ENCODE results near the gene PCARE. TPM values are rescaled to one million over a fixed set of nuclear protein-coding genes. Genes with fewer than 3 reads are reported as not detected.

Gene PCARE
- total RNA-seq, 2 donors from 2014 or later: 0.09 TPM; not detected in 1

DNA sequence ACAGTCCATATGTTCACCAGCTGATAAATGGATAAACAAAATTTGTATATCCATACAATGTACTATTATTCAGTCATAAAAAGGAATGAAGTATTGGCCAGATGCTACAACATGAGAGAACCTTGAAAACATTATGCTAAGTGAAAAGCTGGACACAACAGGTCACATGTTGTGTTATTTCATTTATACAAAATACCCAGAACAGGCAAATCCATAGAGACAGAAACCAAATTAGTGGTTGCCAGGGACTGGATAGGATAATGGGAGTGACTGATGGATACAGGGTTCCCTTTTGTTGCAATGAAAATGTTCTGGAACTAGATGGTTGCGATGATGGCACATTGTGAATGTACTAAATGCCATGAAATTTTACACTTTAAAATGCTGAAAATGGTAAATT lies 10.2 kb upstream of the PCARE start:
- Mint-ChIP-seq H3K4me3 (no peak overlapping the region), H3K4me1 (no peaks in the 10 kb centered on the region), H3K27ac (no peak overlapping the region), H3K27me3 (ENCODE audit: insufficient read depth) (peaks cover 8% of the 10 kb centered on the region), H3K9me3 (peaks cover 18% of the 10 kb centered on the region), H3K36me3 (ENCODE audit: low read depth) (peaks cover 2% of the 10 kb centered on the region)
- H3K9ac ChIP-seq (ENCODE audit: extremely low read depth, low read length, poor library complexity, severe bottlenecking): no peak overlapping the region
- H3K4me1 ChIP-seq (ENCODE audit: control insufficient read depth, insufficient read depth, low read length): no peaks in the 10 kb centered on the region
- no peaks in the 10 kb centered on the region for H3K27me3 ChIP-seq (ENCODE audit: control insufficient read depth, insufficient read depth, low read length, poor library complexity, severe bottlenecking)
- no peaks in the 10 kb centered on the region for H3K36me3 ChIP-seq (ENCODE audit: control insufficient read depth, insufficient read depth, low read length)
- H3K9me3 ChIP-seq (ENCODE audit: control insufficient read depth, low read length): peaks cover 18% of the 10 kb centered on the region
- 100% methylated on average over 1 of the region's 1 CpG; no CpG with 5 or more reads in 1 of the 2 experiments for WGBS, 2 experiments (ENCODE audit: insufficient coverage in 1 of 2, insufficient read length in 1 of 2)
- TF ChIP-seq, protein P1, sequence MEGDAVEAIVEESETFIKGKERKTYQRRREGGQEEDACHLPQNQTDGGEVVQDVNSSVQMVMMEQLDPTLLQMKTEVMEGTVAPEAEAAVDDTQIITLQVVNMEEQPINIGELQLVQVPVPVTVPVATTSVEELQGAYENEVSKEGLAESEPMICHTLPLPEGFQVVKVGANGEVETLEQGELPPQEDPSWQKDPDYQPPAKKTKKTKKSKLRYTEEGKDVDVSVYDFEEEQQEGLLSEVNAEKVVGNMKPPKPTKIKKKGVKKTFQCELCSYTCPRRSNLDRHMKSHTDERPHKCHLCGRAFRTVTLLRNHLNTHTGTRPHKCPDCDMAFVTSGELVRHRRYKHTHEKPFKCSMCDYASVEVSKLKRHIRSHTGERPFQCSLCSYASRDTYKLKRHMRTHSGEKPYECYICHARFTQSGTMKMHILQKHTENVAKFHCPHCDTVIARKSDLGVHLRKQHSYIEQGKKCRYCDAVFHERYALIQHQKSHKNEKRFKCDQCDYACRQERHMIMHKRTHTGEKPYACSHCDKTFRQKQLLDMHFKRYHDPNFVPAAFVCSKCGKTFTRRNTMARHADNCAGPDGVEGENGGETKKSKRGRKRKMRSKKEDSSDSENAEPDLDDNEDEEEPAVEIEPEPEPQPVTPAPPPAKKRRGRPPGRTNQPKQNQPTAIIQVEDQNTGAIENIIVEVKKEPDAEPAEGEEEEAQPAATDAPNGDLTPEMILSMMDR (conservative IDR thresholded peaks at IDR 0.05): no peak
- H3K4me3 ChIP-seq (ENCODE audit: low read length): no peak overlapping the region
- no peak for DNase-seq
- H3K27ac ChIP-seq (ENCODE audit: low read depth, low read length): no peak overlapping the region

DNA sequence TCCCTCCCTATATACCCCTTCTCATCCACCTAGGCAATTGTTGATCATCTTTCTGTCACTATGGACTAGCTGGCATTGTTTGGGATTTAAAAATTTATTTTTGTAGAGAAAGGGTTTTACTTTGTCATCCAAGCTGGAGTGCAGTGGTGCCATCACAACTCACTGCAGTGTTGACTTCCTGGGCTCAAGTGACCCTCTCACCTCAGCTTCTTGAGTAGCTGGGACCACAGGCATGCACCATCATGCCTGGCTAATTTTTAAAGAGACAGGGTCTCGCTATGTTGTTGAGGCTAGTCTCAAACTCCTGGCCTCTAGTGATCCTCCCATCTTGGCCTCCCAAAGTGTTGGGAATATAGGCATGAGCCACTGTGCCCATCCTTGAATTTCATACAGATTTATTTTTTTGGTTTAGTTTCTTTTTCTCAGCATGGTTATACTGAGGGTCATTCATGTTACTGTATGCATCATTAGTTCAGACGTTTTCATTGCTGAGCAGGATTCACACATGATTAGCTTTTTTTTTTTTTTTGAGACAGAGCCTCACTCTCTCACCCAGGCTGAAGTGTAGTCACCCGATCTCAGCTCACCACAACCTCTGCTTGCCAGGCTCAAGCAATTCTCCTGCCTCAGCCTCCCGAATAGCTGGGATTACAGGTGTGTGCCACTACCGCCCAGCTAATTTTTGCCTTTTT lies 8.6 kb upstream of the PCARE start:
- TF ChIP-seq, protein P1 (conservative IDR thresholded peaks at IDR 0.05): no peak
- H3K36me3 Mint-ChIP-seq (ENCODE audit: low read depth): peaks cover 2% of the 10 kb centered on the region
- H3K36me3 ChIP-seq (ENCODE audit: control insufficient read depth, insufficient read depth, low read length): no peaks in the 10 kb centered on the region
- 88 to 96% methylated on average over 4 to 5 of the region's 5 CpGs for WGBS, 2 experiments (ENCODE audit: insufficient coverage in 1 of 2, insufficient read length in 1 of 2)
- DNase-seq: no peak
- peaks cover 30% of the 10 kb centered on the region for H3K9me3 ChIP-seq (ENCODE audit: control insufficient read depth, low read length)
- no peaks in the 10 kb centered on the region for H3K4me1 ChIP-seq (ENCODE audit: control insufficient read depth, insufficient read depth, low read length)
- H3K9me3 Mint-ChIP-seq: peaks cover 24% of the 10 kb centered on the region
- no peak overlapping the region for H3K27ac ChIP-seq (ENCODE audit: low read depth, low read length)
- no peaks in the 10 kb centered on the region for H3K27me3 ChIP-seq (ENCODE audit: control insufficient read depth, insufficient read depth, low read length, poor library complexity, severe bottlenecking)
- H3K4me3 ChIP-seq (ENCODE audit: low read length): no peak overlapping the region
- H3K4me1 Mint-ChIP-seq: no peaks in the 10 kb centered on the region
- H3K27ac Mint-ChIP-seq: no peak overlapping the region
- H3K27me3 Mint-ChIP-seq (ENCODE audit: insufficient read depth): peaks cover 3% of the 10 kb centered on the region
- no peak overlapping the region for H3K9ac ChIP-seq (ENCODE audit: extremely low read depth, low read length, poor library complexity, severe bottlenecking)
- H3K4me3 Mint-ChIP-seq: no peak overlapping the region

DNA sequence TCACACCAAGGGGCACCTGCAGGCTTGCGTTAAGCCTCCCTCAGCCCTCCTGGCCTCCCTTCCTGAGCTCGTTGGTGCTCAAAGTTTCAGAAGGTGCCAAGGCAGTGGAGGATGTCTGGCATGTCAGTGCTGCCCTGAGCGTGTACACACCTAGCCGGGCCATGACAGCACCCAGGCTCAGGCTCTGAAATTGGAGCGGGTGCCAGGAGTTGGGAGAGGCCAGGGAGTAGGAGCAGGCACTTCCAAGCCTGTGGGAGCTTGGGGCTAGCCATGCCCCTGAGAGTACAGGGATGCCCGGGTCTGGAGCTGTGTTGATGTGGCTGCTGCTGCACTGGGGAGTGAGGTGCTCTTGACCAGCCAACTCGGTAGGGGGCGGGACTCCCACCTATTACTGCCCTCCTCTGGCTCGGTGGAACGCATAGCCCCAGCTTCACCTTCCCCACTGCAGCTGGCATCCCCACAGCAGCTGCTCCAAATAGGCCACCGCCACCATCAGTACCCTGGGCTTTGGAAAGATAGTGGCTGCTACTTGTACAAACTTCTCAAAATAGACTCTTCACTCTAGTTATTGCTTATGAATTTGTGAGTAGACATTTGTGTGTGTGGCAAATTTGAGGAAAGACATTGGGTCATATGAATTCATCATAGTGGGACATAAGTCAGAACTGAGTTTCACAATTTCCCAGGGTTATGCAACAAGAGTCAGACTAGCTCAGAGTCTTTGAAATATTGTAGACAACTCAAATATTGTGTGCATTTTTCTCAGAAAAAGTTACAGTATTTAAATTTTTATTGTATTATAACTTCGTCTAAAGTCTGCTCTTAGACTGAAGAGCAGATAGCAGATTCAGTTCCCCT lies 6.8 kb upstream of the PCARE start:
- Mint-ChIP-seq H3K27ac (no peak overlapping the region), H3K4me3 (no peak overlapping the region), H3K36me3 (ENCODE audit: low read depth) (peaks cover 2% of the 10 kb centered on the region), H3K4me1 (peaks cover 5% of the 10 kb centered on the region), H3K9me3 (peaks cover 24% of the 10 kb centered on the region), H3K27me3 (ENCODE audit: insufficient read depth) (peaks cover 2% of the 10 kb centered on the region)
- H3K4me3 ChIP-seq (ENCODE audit: low read length): no peak overlapping the region
- no peak overlapping the region for H3K9ac ChIP-seq (ENCODE audit: extremely low read depth, low read length, poor library complexity, severe bottlenecking)
- peaks cover 3% of the 10 kb centered on the region for H3K4me1 ChIP-seq (ENCODE audit: control insufficient read depth, insufficient read depth, low read length)
- H3K9me3 ChIP-seq (ENCODE audit: control insufficient read depth, low read length): peaks cover 30% of the 10 kb centered on the region
- H3K27me3 ChIP-seq (ENCODE audit: control insufficient read depth, insufficient read depth, low read length, poor library complexity, severe bottlenecking): no peaks in the 10 kb centered on the region
- 82 to 83% methylated on average over 2 to 11 of the region's 12 CpGs for WGBS, 2 experiments (ENCODE audit: insufficient coverage in 1 of 2, insufficient read length in 1 of 2)
- no peak overlapping the region for H3K27ac ChIP-seq (ENCODE audit: low read depth, low read length)
- no peaks in the 10 kb centered on the region for H3K36me3 ChIP-seq (ENCODE audit: control insufficient read depth, insufficient read depth, low read length)
- DNase-seq: no peak
- TF ChIP-seq, protein P1 (conservative IDR thresholded peaks at IDR 0.05): no peak

All from endodermal cell (in vitro differentiated cells).